Endothelial cell of umbilical vein (primary cell): ENCODE results near the gene CPNE9. TPM values are rescaled to one million over a fixed set of nuclear protein-coding genes. Genes with fewer than 3 reads are reported as not detected.

Source experiments
- BruUV-seq: library from RNA; stranded (reverse); fragments of 400-500 nt; replicated peaks from 2 replicates; lab custom pipeline; 2021; lab: Mats Ljungman, UMichigan
- CTCF ChIA-PET: fragments of 300-600, 350-600 bp; sonication (Branson Sonifier 250); formaldehyde crosslinking; loops from one replicate; lab custom pipeline; 2021; ENCODE audit warnings: antibody characterized with exemption, inconsistent platforms; lab: Charles Lee
- POLR2A ChIA-PET: fragments of 300-600, 350-600 bp; sonication (Branson Sonifier 250); formaldehyde crosslinking; loops from one replicate; lab custom pipeline; 2021; ENCODE audit warnings: antibody characterized with exemption, inconsistent platforms; lab: Charles Lee
- DNase-seq: peaks from one replicate; pipeline ENCODE4 v3.0.0-alpha.2; 2011; ENCODE audit warnings: low read depth, low spot score
- FAIRE-seq: peaks from 2 replicates; lab custom pipeline; 2011; peaks lifted over from hg19 to GRCh38; lab: Jason Lieb, UNC
- H2AFZ ChIP-seq: 2 replicates; pipeline ENCODE4 v1.6.0; 2012; ENCODE audit warnings: low read depth, low read length, control low read depth, inconsistent platforms
- H3K27ac ChIP-seq: 2 replicates; pipeline ENCODE4 v1.5.1; 2011; ENCODE audit warnings: low read depth, mild to moderate bottlenecking, control low read depth, low read length, moderate library complexity; ENCODE audit not compliant: insufficient read depth
- H3K27me3 ChIP-seq, 2 experiments: 2 replicates each; pipeline versions ENCODE4 v1.6.0 to v1.6.1; 2011; ENCODE audit warnings: low read length in 2 of 2, mixed read lengths in 1 of 2; ENCODE audit not compliant: control insufficient read depth in 2 of 2, insufficient read depth in 2 of 2
- H3K36me3 ChIP-seq, 2 experiments: 2 replicates in 1 of 2; 3 replicates in 1 of 2; pipeline ENCODE4 v1.5.1; 2011; ENCODE audit warnings: low read length in 2 of 2, mild to moderate bottlenecking in 1 of 2, moderate library complexity in 1 of 2; ENCODE audit not compliant: control insufficient read depth in 2 of 2, insufficient read depth in 2 of 2; ENCODE audit errors: extremely low read depth in 1 of 2
- H3K4me1 ChIP-seq: 3 replicates; pipeline ENCODE4 v1.5.1; 2011; ENCODE audit warnings: mild to moderate bottlenecking, low read length; ENCODE audit not compliant: control insufficient read depth, insufficient read depth; ENCODE audit errors: extremely low read depth
- H3K4me2 ChIP-seq: 2 replicates; pipeline ENCODE4 v1.6.1; 2011; ENCODE audit warnings: low read length, control low read depth, mixed read lengths; ENCODE audit not compliant: insufficient read depth
- H3K4me3 ChIP-seq, 3 experiments: fragments of 200-600 bp in 1 of 3; sonication (generic), shearing (Covaris generic) in 1 of 3; replicated peaks in 1 of 3; 2 replicates each; pipeline ENCODE4 v1.5.1; 2011 to 2016; ENCODE audit warnings: control low read depth in 3 of 3, low read length in 3 of 3, mild to moderate bottlenecking in 2 of 3, inconsistent platforms in 1 of 3, low read depth in 1 of 3, moderate library complexity in 1 of 3; ENCODE audit not compliant: insufficient read depth in 1 of 3
- H3K79me2 ChIP-seq: 2 replicates; pipeline ENCODE4 v1.6.0; 2012; ENCODE audit warnings: low read length, inconsistent platforms; ENCODE audit not compliant: control insufficient read depth, insufficient read depth
- H3K9ac ChIP-seq: replicated peaks from 2 replicates; pipeline ENCODE3; 2011; ENCODE audit warnings: low read length, control low read depth; ENCODE audit not compliant: insufficient read depth; ENCODE audit errors: extremely low read depth
- H3K9me1 ChIP-seq: replicated peaks from 3 replicates; pipeline ENCODE4 v1.6.0; 2011; ENCODE audit warnings: mild to moderate bottlenecking, low read length; ENCODE audit not compliant: control insufficient read depth, insufficient read depth; ENCODE audit errors: extremely low read depth
- H3K9me3 ChIP-seq: replicated peaks from 2 replicates; pipeline ENCODE4 v1.5.1; 2012; ENCODE audit warnings: low read length, inconsistent platforms; ENCODE audit not compliant: control insufficient read depth, insufficient read depth
- H4K20me1 ChIP-seq: replicated peaks from 2 replicates; pipeline ENCODE3; 2011; ENCODE audit warnings: mild to moderate bottlenecking, low read length; ENCODE audit not compliant: control insufficient read depth, insufficient read depth; ENCODE audit errors: extremely low read depth
- EZH2 ChIP-seq: IDR thresholded peaks from 2 replicates; pipeline ENCODE4 v1.6.1; 2012; ENCODE audit warnings: borderline replicate concordance, low read depth, mild to moderate bottlenecking, moderate library complexity, low read length, inconsistent platforms; ENCODE audit not compliant: severe bottlenecking
- FOS ChIP-seq: IDR thresholded peaks from 2 replicates; pipeline ENCODE4 v1.6.1; 2011; ENCODE audit warnings: mild to moderate bottlenecking, low read length, moderate library complexity, borderline replicate concordance; ENCODE audit not compliant: insufficient read depth
- GATA2 ChIP-seq: IDR thresholded peaks from 2 replicates; pipeline ENCODE4 v1.7.0; 2011; ENCODE audit warnings: low read depth, mild to moderate bottlenecking, moderate library complexity, mixed read lengths, low read length; ENCODE audit not compliant: insufficient read length, insufficient read depth
- JUN ChIP-seq: IDR thresholded peaks from 2 replicates; pipeline ENCODE4 v1.6.1; 2011; ENCODE audit warnings: borderline replicate concordance, low read depth; ENCODE audit not compliant: insufficient read length, insufficient read depth
- MAX ChIP-seq: IDR thresholded peaks from 2 replicates; pipeline ENCODE4 v1.6.1; 2011; ENCODE audit not compliant: insufficient read depth, insufficient read length
- MYC ChIP-seq: IDR thresholded peaks from one replicate; pipeline ENCODE4 v1.6.1; 2011; ENCODE audit warnings: mild to moderate bottlenecking, low read depth, low read length
- POLR2A ChIP-seq: IDR thresholded peaks from 2 replicates; pipeline ENCODE4 v1.6.1; 2012; ENCODE audit warnings: low read depth, mild to moderate bottlenecking, control low read depth, low read length
- POLR2AphosphoS5 ChIP-seq: IDR thresholded peaks from 2 replicates; pipeline ENCODE4 v1.6.1; 2012; ENCODE audit warnings: low read depth, mild to moderate bottlenecking, control low read depth, low read length, moderate library complexity; ENCODE audit not compliant: insufficient read depth
- dilution Hi-C: fragments of 300-500 bp; cut with MboI; formaldehyde crosslinking; loops from one replicate; pipeline ENCODE4 v1.15.0; 2019; ENCODE audit warnings: low sequenced_read_pairs; ENCODE audit not compliant: extremely low pct_ligation_motif_present
- intact Hi-C: fragments of 100-400 bp; cut with micrococcal nuclease; formaldehyde crosslinking; loops from one replicate; pipeline ENCODE4 v1.10.0; 2022
- polyA plus RNA-seq, 4 experiments: library from polyadenylated mRNA; depleted of rRNA in 3 of 4; stranded (reverse) in 3 of 4; unstranded in 1 of 4; fragments of >200 nt; gene quantifications; 2 replicates each; pipeline versions ENCODE4 v1.2.1 to v1.2.3, GENCODE V29; 2011 to 2012; ENCODE audit warnings: missing spikeins in 1 of 4
- total RNA-seq: library from RNA; stranded (reverse); gene quantifications from 2 replicates; pipeline ENCODE4 v1.2.3, GENCODE V29; 2021
- TF ChIP-seq, protein P1 (sequence below), 2 donors: IDR thresholded peaks; 1 replicate in 1 of 2; 2 replicates in 1 of 2; pipeline ENCODE4 v1.5.1; 2011; ENCODE audit warnings: low read length in 2 of 2, mild to moderate bottlenecking in 2 of 2, moderate library complexity in 2 of 2, control low read depth in 1 of 2, inconsistent platforms in 1 of 2, low read depth in 1 of 2; ENCODE audit not compliant: insufficient read depth in 1 of 2; ENCODE audit errors: extremely low read depth in 1 of 2

Gene CPNE9
- total and polyA plus RNA-seq, 2 donors (not counting 3 experiments of a cell fraction or from before 2014, with no cell fraction given): not detected

- BruUV-seq: no TSS peak
- TF ChIP-seq POLR2A (no peak), GATA2 (no peak), JUN (no peak), POLR2AphosphoS5 (no peak), MYC (no peak), FOS (no peak), EZH2 (no peak)
- ChIA-PET POLR2A (no interaction called here), CTCF (no interaction called here)
- Histone ChIP-seq H3K79me2 (peaks cover 6% of the 10 kb centered on the region), H3K27ac (no peak overlapping the region), H3K4me3 (no peak overlapping the region), H4K20me1 (no peaks in the 10 kb centered on the region), H3K36me3 (peaks cover 0 to 2% of the 10 kb centered on the region in 2 experiments), H3K27me3 (no peaks in the 10 kb centered on the region), H3K9me1 (no peaks in the 10 kb centered on the region), H3K4me1 (peaks cover 18% of the 10 kb centered on the region), H3K4me2 (no peak overlapping the region), H3K9me3 (no peaks in the 10 kb centered on the region), H3K9ac (no peak overlapping the region), H2AFZ (no peak overlapping the region)
- dilution Hi-C loops (no loop called here), intact Hi-C loops (no loop called here)
- no peak for DNase-seq
- FAIRE-seq: no peak
These were observed 63.8 kb downstream of the CPNE9 start for GRCh38 chr3:9767418-9767817.

- peaks cover 18% of the 10 kb centered on the region for H3K4me1 ChIP-seq
- intact Hi-C loops: no loop called here
- peaks cover 6% of the 10 kb centered on the region for H3K79me2 ChIP-seq
- H3K4me3 ChIP-seq: no peak overlapping the region
- no peak overlapping the region for H3K4me2 ChIP-seq
- H3K27ac ChIP-seq: no peak overlapping the region
- POLR2A ChIA-PET: no interaction called here
- no peaks in the 10 kb centered on the region for H3K9me3 ChIP-seq
- dilution Hi-C loops: no loop called here
- no peaks in the 10 kb centered on the region for H3K27me3 ChIP-seq
- no TSS peak for BruUV-seq
- no peaks in the 10 kb centered on the region for H3K9me1 ChIP-seq
- TF ChIP-seq POLR2A (no peak), MAX (no peak), GATA2 (no peak), POLR2AphosphoS5 (no peak), FOS (no peak), MYC (no peak), JUN (no peak), EZH2 (no peak)
- TF ChIP-seq, protein P1, sequence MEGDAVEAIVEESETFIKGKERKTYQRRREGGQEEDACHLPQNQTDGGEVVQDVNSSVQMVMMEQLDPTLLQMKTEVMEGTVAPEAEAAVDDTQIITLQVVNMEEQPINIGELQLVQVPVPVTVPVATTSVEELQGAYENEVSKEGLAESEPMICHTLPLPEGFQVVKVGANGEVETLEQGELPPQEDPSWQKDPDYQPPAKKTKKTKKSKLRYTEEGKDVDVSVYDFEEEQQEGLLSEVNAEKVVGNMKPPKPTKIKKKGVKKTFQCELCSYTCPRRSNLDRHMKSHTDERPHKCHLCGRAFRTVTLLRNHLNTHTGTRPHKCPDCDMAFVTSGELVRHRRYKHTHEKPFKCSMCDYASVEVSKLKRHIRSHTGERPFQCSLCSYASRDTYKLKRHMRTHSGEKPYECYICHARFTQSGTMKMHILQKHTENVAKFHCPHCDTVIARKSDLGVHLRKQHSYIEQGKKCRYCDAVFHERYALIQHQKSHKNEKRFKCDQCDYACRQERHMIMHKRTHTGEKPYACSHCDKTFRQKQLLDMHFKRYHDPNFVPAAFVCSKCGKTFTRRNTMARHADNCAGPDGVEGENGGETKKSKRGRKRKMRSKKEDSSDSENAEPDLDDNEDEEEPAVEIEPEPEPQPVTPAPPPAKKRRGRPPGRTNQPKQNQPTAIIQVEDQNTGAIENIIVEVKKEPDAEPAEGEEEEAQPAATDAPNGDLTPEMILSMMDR (IDR thresholded peaks at IDR 0.05; ENCODE audit: extremely low read depth in 1 of 2, insufficient read depth in 1 of 2, low read depth in 1 of 2, low read length in 2 of 2): no peak
- H3K9ac ChIP-seq: no peak overlapping the region
- H3K36me3 ChIP-seq: peaks cover 0 to 2% of the 10 kb centered on the region in 2 experiments
- H4K20me1 ChIP-seq: no peaks in the 10 kb centered on the region
- no peak overlapping the region for H2AFZ ChIP-seq
- CTCF ChIA-PET: interaction anchor here (1.6 kb wide), 1 partner anchor 13 kb away, joined by 5 read pairs; no protein-coding TSS in a partner anchor
- FAIRE-seq (no peak), DNase-seq (no peak)
These were observed 64.6 kb downstream of the CPNE9 start for GRCh38 chr3:9768141-9768775.
